Measurements from ENCODE around the gene UPK2. TPM values are rescaled to one million over a fixed set of nuclear protein-coding genes. Genes with fewer than 3 reads are reported as not detected.
A peak's percentile ranks its signal among the peaks of the same experiment; 100 is the strongest.

Gene UPK2
- total RNA-seq, 1 donor from 2014 or later = 240 TPM

DNA sequence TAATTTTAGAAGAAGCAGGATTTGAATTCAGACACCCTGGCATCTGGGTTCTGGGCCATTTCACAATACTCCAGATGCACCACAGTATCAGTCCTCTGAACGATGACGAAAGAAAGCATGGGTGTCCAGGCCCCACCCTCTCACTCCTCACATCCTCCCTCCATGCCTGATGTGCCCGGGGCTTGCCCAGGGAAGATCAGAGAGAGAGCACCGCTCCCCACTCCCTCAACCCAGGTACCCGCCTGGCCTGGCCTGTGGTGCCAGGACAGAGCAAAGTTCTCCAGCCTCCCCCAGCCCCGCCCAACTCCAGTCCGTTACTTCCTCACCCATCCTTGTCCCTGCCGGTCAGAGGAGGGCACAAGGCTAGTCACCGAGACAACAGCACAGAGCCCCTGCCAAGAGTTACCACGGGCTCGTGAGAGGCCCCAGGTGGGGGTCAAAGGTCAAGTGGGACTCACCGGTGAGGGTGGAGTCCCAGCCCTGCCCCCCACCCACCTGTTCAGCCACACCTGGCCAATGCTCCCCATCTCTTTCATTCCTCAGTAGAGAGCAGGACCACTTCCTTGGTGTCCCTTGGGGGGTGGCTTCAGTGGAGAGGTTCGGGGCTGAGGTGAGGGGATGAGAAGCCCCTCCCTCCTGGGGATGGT is 38.5 kb upstream of the UPK2 start:
- peak; percentile 75 for DNase-seq (ENCODE audit: low spot score)

DNA sequence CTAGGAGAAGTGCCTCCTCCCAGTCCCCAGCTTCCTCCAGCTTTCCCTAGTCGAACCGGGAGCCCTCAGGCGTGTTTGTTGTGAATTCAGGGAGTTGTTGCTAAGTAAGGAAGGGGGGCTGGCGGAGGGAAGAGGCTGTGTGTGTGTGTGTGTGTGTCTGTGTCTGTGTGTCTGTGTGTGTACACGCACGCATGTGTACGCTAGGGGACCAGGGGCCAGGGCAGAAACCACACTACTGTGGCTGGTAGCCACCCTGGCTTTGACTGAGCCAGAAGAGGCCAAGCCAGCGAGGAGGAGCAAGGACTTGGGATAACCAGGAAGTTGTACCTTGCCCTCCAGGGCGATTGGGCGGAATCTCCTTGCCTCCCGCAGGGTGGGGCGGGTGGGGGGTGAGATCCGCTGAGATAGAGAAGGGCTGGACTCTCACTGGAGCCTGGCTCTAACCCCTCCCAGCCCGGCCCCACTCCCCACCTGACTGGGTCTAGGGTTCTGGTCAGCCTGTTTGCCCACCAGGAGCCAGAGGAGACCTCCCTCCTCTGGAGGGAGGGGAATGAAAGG is 37.9 kb upstream of the UPK2 start:
- peak; percentile 83 for DNase-seq (ENCODE audit: low spot score)

- DNase-seq (ENCODE audit: low spot score) = no peak
Measured at GRCh38 chr11:118918686-118919280, 37.3 kb upstream of the UPK2 start.

GRCh38 chr11:118921121-118921928 is 34.8 kb upstream of the UPK2 start:
- DNase-seq (ENCODE audit: low spot score) = peak; percentile 78

GRCh38 chr11:118921929-118922744 is 34.0 kb upstream of the UPK2 start:
- DNase-seq (ENCODE audit: low spot score) = peak; percentile 85

- no peak for DNase-seq (ENCODE audit: low spot score)
Measured at GRCh38 chr11:118922745-118923627, 33.1 kb upstream of the UPK2 start.

GRCh38 chr11:118923721-118924587 is 32.1 kb upstream of the UPK2 start:
- DNase-seq (ENCODE audit: low spot score) = no peak

- DNase-seq (ENCODE audit: low spot score) = peak; percentile 61
Measured at GRCh38 chr11:118924591-118925585, 31.2 kb upstream of the UPK2 start.

GRCh38 chr11:118927554-118928100 is 28.5 kb upstream of the UPK2 start:
- no peak for DNase-seq (ENCODE audit: low spot score)

- peak; percentile 96 for DNase-seq (ENCODE audit: low spot score)
Measured at GRCh38 chr11:118928101-118928869, 27.8 kb upstream of the UPK2 start.

GRCh38 chr11:118928870-118929500 is 27.1 kb upstream of the UPK2 start:
- peak; percentile 72 for DNase-seq (ENCODE audit: low spot score)

GRCh38 chr11:118929501-118930093 is 26.5 kb upstream of the UPK2 start:
- peak; percentile 93 for DNase-seq (ENCODE audit: low spot score)

GRCh38 chr11:118930094-118930712 is 25.9 kb upstream of the UPK2 start:
- DNase-seq (ENCODE audit: low spot score) = peak; percentile 94

DNA sequence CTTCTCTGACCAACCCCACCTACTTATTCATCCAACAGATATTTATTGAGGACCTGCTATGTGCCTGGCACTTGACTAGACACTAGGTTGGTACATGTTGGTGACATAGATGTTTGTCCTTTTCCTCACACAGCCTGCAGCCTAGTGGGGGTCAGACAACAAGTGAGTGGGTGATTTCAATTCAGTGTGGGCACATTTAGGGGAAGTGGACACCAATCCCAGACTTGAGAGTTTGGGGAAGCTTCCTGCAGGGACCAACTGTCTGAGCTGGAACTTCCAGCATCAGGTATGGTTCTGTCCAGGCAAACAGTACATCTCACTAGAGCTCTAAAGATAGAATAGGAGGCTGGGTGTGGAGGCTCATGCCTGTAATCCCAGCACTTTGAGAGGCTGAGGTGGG is 24.5 kb upstream of the UPK2 start:
- no peak for DNase-seq (ENCODE audit: low spot score)

DNA sequence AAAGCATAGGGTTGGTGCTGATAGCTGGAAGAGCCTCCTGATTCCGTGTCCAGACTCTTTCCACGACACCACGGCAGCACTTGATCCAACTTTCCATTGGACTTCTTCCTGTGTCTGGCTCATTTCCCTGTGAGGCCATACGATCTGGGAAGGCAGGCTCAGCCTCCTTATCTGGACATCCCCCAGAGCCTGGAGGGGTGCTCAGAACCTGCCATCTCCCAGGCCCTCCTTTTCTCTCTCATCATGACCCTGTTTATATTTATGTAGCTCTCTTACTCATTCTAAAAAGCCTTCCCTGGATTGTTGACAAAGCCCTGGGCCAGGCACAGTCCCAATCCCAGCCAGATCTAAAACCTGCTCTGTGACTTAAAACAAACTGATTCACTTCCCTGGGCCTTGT is 22.6 kb upstream of the UPK2 start:
- DNase-seq (ENCODE audit: low spot score) = peak; percentile 61

GRCh38 chr11:118935376-118935775 is 20.7 kb upstream of the UPK2 start:
- DNase-seq (ENCODE audit: low spot score) = no peak

Measured in ureter (tissue), 1 donor.